GM18907 (cell line): ENCODE data around the gene IL7R.
A peak's percentile ranks its signal among the peaks of the same experiment; 100 is the strongest.
"Not testable (repeated sequence)": the region's sequence is repeated elsewhere in the genome, so short reads cannot be mapped to it uniquely, and the experiment has no call there.

ENCODE experiments used
- ATAC-seq: cut with Tn5 transposase; IDR thresholded peaks from one replicate; pipeline ENCODE4 v1.9.1; 2021; ENCODE audit warnings: mild to moderate bottlenecking, moderate library complexity; ENCODE audit not compliant: unreplicated experiment

The IL7R gene

DNA sequence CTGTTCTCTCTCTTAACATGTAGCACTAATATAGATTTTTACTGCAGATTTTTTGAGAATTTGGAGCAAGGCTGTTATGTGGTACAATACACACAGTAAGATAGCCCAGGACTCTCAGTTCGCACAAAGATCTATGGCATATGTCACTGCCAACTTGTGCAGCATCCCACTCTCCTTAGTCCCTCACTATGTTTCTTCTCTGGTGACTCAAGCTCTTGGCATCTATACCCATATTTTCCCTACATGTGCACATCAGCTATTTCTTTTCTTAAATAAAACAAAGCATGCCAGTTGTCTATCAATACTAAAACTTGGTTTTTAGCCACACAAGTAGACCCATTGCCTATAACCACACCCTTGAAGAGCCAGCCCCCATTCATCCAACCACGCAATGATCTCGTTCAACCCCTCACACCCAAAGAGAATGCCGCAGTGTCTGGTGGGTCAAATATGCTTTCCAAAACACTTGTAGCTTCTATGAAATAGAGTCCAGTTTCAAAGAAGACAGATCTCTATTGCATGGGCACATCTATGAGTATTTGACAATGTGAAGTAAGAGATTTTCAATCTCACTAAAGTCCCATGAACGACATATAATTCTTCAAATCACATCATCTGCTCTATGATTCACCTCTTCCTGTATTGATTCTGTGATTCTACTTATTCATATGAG lies 18.2 kb upstream of the IL7R start:
- no peak for ATAC-seq

DNA sequence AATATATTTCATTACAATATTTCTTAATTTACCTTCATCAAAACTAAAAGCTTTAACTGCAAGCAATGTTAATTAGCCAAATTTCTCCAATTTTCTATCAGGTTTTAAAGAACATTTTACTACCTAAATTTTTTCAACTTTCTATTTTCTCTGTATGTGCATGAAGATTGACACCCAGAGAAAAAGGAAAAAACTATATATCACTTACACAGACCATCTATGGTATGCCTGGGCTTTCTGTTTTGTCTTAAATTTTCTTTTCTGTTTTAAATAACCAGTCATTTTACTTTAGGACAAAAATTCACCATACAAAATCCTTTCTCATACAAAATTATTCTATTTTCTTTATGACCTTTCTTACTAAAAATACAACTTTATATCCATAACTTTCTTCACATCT lies 13.8 kb upstream of the IL7R start:
- no peak for ATAC-seq

DNA sequence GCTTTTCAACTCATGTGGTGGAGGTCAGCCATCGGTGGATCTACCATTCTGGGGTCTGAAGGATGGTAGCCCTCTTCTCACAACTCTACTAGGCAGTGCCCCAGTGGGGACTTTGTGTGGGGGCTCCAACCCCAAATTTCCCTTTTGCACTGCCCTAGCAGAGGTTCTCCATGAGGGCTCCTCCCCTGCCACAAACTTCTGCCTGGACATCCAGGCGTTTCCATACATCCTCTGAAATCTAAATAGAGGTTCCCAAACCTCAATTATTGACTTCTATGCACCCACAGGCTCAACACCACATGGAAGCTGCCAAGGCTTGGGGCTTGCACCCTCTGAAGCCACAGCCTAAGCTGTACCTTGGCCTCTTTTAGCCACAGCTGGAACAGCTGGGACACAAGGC lies 11.2 kb upstream of the IL7R start:
- ATAC-seq: not testable (repeated sequence)

DNA sequence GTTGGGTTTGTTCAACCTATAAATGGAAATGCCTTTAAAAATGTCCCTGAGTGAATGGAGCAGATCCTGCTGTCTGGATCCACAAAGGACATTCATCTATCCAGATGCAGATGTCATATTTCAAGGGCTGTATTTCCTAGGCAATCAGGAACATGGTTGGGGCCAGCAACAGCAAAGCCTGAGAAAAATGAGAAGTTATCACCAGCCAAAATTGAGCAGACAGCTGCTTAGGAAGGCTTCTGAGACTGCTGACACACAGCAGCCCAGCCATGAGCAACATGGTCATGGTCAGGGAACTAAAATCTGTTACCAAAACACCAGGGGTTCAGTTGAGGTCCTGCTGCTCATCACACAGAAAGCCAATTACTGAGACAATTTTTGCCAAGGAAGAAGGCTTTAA lies 9.2 kb upstream of the IL7R start:
- no peak for ATAC-seq

DNA sequence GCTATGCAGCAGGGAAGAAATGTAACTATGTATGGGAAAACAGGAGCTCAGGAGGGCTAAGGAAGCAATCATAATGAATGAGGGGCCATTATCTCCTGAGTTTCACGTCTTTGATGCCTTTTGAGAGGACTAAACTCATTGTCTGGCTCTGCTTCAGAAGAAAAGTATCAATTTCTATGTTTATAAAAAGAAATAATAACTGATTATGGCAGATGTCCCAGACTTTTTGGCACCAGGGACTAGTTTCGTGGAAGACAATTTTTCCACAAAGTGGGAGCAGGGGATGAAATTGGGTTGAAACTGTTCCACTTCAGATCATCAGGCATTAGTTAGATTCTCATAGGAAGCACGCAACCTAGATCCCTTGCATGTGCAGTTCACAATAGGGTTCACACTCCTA lies 8.7 kb upstream of the IL7R start:
- no peak for ATAC-seq

DNA sequence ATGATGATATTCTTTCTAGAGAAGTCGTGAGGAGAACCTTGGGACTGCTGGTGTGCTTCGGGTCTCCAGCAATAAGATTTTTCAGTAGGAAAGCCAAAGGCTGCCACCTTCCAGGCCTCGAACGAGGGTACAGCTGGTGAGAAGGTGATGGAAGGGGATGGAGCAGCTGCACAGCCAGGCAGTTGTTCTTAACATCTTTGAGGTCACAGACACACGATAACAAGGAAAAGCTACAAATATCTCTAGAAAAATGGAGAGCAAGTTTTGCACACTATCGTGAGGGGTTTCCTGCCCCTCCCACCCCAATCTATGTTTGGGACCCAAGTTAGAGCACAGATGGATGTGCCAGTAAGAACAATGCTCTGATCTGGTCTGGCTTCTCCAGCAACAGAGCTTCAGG lies 6.8 kb upstream of the IL7R start:
- ATAC-seq: no peak

DNA sequence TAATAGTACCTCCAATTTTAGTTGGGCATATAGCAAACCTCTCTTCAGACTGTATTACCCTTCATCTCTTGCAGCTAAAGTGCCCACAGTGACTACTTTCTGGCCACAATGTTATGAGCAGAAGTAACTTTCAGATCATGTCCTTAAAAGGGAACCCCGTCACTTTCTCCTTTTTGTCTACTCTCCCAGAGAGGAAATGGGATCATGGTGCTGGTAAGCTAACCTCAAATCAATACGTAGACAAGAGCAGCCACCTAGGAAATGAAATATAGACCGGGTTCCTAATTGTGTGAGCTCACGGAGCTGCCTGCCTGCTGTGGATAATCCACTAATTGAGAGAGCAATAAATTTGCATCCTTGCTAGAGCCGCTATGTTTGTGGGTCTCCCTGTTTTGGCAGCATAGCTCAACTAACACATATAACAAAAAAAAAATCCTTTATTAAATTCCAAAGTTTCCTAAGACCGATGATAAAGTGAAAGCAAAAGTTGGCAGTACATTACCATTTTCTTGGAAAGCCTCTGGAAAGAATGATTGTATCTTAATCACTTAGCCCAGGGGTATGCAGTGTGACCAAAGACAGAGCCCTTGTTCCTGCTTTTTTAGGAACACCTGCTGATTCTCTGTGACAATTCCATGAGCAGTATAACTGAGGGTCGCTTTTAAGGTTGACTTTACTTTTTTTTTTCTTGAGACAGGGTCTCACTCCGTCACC lies 5.6 kb upstream of the IL7R start:
- ATAC-seq: no peak

DNA sequence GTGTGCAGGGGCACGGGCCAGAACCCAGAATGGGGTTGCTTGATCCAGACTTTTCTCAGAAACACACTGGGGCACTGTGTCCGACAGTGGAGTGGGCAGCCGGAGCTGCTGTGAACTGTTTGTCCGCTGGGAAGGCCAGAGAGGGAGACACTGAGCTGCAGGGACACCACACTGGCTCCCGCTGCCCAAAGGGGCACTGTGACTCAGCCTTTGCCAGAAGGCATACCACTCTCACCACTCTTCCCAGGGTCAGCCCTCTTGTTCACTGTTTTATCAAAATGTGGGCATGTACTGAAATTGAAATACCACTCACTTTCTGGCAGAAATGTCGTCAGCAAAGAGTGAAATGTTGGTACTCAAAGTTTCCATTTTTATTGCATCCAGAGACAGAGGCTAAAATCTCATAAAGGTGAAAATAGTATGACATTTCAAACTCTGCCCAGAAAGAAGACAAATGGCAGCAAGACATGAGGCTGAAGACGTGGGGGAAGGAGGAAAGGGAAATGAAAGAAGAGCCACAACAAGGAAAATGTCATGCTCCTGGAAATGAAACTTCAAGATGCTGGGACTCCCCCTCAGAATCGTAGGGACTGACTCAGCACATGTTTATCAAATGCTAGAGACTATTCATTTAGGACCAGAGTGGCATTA lies 4.5 kb upstream of the IL7R start:
- ATAC-seq: peak; percentile 51

DNA sequence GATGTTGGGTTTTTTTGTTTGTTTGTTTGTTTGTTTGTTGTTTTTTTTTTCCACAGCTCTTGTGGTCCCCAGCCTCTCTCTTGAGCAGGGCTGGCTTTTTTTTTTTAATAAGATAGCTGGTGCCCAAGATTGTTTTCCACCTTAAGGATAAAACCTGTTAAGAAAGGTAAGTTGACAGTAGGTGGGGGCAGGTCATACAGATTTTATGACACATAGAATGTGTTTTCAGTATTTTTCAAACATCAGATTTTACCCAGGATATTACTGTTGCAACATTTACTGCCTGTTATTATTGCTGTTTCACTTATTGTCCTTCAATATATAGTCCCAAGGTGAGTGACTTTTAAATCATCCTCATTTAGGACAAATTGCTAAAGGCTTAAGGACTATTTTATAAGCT lies 3.9 kb upstream of the IL7R start:
- ATAC-seq: no peak

DNA sequence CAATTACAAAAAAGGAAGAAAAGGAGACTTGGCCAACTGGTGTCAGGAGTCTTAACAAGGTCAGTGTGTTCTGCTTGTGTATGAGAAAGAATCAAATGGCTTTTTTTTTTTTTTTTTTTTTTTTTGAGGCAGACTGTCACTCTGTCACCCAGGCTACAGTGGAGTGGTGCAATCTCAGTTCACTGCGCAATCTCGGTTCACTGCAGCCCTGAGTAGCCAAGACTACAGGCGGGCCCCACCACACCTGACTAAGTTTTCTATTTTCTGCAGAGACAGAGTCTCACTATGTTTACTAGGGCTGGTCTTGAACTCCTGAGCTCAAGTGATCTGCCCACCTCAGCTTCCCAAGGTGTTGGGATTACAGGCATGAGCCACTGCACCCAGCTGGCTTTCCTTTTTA lies 3.1 kb upstream of the IL7R start:
- no peak for ATAC-seq

DNA sequence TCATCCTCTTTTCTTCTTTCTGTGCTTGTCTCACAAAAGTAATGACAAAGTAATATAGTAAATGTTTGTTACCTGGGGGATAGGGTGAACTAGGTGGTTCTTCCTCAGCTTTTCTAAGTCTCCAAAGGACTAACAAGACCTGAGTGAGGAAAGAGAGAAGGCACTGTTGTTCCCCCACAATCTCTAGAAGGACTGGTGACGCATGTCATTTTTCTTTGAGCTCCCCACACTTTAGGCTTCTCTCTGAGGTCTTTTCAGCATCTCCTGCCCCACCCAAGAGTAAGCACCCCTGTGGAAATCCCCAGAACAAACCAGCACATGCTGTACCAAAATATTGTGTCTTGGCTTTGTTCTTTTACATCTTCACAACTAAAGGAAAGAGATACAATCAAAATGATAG lies 2.4 kb upstream of the IL7R start:
- ATAC-seq: no peak

DNA sequence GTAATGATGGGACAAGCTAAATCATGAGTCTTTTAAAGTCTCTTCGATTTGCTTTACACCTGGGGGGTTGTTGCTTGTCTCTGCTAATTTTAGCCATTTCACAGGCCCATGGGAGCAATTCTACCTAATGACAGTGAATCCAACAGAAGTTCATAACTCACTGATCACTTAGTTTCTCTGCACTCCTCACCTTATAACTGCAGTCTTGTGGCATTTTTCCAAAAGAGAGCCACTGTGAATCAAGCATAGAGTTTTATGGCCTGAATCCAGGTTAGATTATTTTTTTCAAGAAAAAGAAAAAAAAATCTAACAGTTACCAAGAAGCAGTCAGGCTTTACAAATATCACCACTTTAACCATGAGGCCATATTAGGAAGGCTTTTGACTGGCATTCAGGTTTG lies 1.5 kb upstream of the IL7R start:
- no peak for ATAC-seq

DNA sequence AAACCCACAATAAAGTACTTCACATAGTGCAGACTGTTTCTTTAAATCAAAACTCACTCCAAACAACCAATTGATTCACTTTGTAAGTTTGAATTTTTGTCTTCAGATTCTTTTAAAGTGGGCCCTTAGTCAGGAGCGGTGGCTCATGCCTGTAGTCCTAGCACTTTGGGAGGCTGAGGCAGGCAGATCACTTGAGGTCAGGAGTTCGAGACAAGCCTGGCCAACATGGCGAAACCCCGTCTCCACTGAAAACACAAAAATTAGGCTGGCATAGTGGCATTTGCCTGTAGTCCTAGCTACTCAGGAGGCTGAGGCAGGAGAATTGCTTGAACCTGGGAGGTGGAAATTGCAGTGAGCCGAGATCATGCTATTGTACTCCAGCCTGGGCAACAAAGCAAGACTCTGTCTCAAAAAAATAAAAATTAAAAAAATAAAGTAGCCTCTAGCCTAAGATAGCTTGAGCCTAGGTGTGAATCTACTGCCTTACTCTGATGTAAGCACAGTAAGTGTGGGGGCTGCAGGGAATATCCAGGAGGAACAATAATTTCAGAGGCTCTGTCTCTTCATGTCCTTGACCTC lies 416 bp upstream of the IL7R start:
- not testable (repeated sequence) for ATAC-seq

DNA sequence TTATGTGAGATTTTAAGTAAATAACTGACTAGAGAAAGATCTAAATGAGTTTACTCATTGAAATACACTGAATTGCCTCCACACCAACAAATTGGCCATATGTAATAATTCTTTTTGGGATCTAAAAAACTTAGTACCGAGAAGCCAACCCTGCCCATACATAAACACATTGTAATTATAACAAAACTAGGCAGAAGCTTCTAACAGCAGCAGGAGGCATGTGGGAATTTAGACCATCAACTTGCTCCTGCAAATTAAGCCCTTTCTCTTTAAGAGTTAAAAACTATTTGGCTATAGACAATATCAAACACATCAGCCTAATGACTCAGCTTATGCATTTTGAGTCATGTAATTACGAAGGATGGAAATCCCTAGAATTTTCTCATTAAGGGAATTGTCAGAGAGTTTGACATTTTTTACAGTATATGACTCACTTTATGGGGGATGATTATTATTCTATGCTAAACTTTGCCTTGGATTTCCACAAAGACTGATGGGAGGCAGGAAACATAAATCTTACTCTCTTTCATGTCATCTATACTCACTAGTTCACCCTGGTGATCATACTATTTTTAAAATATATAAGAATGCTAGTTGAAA lies 1.0 kb downstream of the IL7R start:
- no peak for ATAC-seq

DNA sequence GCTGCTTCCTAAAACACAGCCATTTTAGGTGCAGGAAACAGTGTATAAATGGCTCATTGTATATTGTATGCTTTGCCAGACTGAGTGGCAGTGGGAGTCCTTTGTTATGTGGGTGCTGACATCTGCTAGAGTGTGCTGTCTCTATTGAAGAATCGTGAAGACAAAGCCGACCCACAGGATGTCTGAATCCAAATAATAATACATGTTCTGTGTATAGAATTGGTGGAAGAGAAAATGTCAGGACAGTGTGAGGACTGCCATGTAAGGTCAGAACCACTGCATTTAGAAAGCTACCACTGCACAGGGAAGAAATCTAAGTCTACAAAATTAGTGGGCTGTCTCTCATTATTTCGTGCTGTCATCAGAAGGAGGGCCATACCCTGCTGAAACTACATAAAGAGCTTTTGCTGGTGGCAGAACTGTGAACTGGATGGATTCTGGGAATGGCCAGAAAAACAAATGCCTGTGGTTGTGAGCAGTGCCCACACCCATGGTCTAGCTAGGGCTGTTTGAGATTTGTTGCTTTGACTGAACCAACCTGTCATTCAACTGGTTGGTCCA lies 2.5 kb downstream of the IL7R start:
- no peak for ATAC-seq

DNA sequence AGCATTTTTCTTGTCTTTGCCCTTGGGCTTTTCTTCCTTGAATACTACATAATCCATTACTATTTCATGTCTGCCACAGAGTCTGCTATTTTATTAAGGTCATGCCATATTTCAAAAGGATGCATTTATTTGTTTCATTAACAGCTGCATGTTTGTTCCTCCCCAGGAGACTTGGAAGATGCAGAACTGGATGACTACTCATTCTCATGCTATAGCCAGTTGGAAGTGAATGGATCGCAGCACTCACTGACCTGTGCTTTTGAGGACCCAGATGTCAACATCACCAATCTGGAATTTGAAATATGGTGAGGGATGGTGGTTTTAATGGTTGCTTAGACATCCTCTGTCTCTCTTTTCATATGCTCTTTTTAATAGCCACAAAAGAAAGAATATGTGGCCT lies 4.0 kb downstream of the IL7R start:
- no peak for ATAC-seq

DNA sequence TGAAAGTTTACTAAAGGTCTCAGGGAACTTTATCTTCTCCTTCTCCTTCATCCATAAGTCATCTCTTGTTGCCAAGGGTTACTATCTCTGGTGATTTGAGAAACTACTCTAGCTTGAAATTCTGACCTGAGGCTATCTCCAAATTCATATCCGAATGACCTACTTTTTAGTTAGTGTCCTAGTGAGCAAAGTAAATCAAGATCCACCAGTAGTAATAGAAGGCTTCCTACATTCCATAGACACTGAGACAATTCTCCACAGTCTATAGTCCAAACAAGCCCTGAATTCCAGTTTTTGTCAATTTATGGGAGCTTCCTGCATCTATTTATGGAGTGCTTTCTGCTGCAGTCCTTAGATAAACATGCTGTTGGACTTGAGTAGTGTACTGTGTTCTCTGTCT lies 5.0 kb downstream of the IL7R start:
- no peak for ATAC-seq

DNA sequence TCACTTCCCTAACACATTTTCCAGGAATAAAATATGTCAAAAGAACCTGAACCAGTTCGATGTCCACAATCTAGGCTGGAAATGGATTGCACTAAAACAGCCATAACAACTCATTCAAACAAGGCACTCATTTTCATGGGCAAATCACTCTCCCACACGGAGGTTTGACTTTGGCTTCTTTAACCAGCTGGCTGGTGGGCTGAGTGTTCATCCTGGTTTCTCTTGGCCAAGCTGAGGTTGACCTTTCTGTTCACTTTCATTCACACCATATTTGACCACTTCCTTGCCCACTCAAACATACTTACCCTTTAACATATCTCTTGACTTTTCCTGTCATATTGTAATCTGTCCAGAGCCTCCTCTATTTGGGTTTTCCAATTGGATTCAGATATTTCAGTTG lies 5.4 kb downstream of the IL7R start:
- ATAC-seq: no peak

DNA sequence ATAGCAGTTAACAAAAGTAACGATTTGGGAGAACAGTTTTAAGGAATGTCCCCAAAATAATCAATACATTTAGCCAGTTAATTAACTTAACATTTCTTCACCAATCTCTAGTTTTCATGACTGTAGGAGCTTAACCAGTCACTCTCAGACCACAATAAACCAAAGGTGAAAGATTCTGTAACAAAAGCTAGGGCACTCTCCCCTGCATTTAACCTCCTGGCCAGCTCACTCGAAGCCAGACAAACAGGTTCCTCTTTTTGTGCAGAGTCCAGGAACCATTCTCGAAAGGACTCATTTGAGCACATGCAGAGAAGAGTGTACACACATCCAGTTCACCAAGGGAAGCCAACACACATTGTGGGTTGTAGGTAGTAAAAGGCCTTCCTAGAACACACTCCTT lies 6.5 kb downstream of the IL7R start:
- ATAC-seq: no peak

DNA sequence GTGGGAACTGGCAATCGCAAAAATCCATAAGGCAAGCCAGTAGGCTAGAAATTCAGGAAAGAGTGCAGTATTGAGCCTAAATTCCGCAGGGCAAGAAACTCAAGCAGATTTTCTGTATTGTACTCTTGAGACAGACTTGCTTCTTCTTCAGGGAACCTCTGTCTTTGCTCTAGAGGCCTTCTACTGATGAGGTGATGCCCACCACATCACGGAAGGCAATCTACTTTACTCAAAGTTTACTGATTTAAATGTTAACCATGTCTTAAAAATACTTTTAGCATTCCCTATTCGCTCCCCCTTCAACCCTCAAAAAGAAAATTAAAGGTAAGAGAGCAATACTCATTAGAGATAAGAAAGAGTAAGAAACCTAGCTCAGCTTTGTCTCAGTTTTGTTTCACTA lies 11.3 kb downstream of the IL7R start:
- no peak for ATAC-seq

DNA sequence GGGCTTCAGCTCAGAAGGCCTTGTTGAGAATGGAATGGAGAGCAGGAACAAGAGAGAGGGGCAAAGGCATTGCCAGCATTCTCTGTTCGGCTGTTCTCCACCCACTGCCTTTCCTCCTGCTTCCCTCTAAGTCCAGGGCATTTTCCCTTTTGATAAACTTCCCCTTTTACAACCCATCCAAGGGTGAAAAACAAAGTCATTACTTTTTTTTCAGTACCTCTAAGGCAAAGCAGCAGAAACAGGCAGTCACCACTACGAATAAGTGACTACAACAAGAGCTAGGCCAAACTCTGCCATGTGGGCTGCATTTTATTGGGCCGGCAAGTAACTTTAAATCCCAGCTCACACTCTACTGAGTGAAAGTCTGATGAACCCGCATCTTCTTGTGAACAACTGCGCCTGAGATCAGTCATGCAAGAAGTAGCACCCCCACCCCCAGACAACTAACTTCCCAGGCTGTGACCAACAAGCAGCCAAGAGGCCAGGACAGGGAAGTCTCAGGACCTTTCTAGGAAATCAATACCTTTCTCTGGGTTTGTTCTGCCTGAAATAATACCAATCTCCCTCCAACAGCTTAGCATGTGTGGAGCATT lies 13.1 kb downstream of the IL7R start:
- no peak for ATAC-seq
